Measurements from ENCODE around the gene SUPT20H. TPM values are rescaled to one million over a fixed set of nuclear protein-coding genes. Genes with fewer than 3 reads are reported as not detected.

Gene SUPT20H
- polyA plus RNA-seq, 3 donors = 24.7 to 39.8 (median 35.5) TPM

- intact Hi-C loops (cut with micrococcal nuclease) = no loop called here
- H2AFZ ChIP-seq (ENCODE audit: insufficient read depth, low read depth, low read length, poor library complexity, severe bottlenecking) = no peak overlapping the region
- no peak overlapping the region for H3K4me2 ChIP-seq (replicated peaks; ENCODE audit: extremely low read depth, low read length, poor library complexity, severe bottlenecking)
- H3K79me2 ChIP-seq (ENCODE audit: insufficient read depth, low read length) = no peaks in the 10 kb centered on the region
- no peaks in the 10 kb centered on the region for H3K9me3 Mint-ChIP-seq
- H3K9ac ChIP-seq (ENCODE audit: insufficient read depth, low read length, poor library complexity, severe bottlenecking) = no peak overlapping the region
- DNase-seq = no peak
- H3K27me3 ChIP-seq (ENCODE audit: control insufficient read depth in 2 of 2, insufficient read depth in 2 of 2, low read length in 2 of 2) = no peaks in the 10 kb centered on the region
- H3K36me3 Mint-ChIP-seq = peaks cover 66 to 78% of the 10 kb centered on the region in 2 donors
- H3K27ac ChIP-seq (ENCODE audit: low read depth in 1 of 2, low read length in 2 of 2) = no peak overlapping the region
- peaks cover 96 to 98% of the 10 kb centered on the region in 2 donors for H3K36me3 ChIP-seq (replicated peaks in 1 of 2; ENCODE audit: control insufficient read depth in 1 of 2, insufficient read depth in 2 of 2, low read length in 2 of 2)
- H3K4me1 ChIP-seq (ENCODE audit: control insufficient read depth in 1 of 2, insufficient read depth in 2 of 2, low read length in 2 of 2) = no peaks in the 10 kb centered on the region
- no peak overlapping the region for H3K4me3 ChIP-seq (replicated peaks in 1 of 3; ENCODE audit: low read depth in 2 of 3, low read length in 3 of 3)
- no peaks in the 10 kb centered on the region for H3K4me1 Mint-ChIP-seq
- WGBS (ENCODE audit: insufficient coverage) = no CpG with 5 or more reads among the region's 4 CpGs
- no peaks in the 10 kb centered on the region for H4K20me1 ChIP-seq (ENCODE audit: insufficient read depth, low read length)
- H3K27me3 Mint-ChIP-seq (ENCODE audit: low read depth in 3 of 3) = no peaks in the 10 kb centered on the region
- H3K27ac Mint-ChIP-seq = no peak overlapping the region
- no peak overlapping the region for H3K4me3 Mint-ChIP-seq
- no peaks in the 10 kb centered on the region for H3K9me3 ChIP-seq (replicated peaks in 1 of 2; ENCODE audit: control insufficient read depth in 1 of 2, insufficient read depth in 1 of 2, low read length in 2 of 2)
- no peak for TF ChIP-seq CTCF (IDR thresholded peaks at IDR 0.05)
Observed at GRCh38 chr13:37029617-37030016, 29.9 kb downstream of the SUPT20H start.

GRCh38 chr13:37027639-37028038, 31.8 kb downstream of the SUPT20H start:
- no peaks in the 10 kb centered on the region for H3K27me3 Mint-ChIP-seq (ENCODE audit: low read depth in 3 of 3)
- H3K9ac ChIP-seq (ENCODE audit: insufficient read depth, low read length, poor library complexity, severe bottlenecking) = no peak overlapping the region
- no peaks in the 10 kb centered on the region for H4K20me1 ChIP-seq (ENCODE audit: insufficient read depth, low read length)
- no peak overlapping the region for H3K4me3 ChIP-seq (replicated peaks in 1 of 3; ENCODE audit: low read depth in 2 of 3, low read length in 3 of 3)
- no peaks in the 10 kb centered on the region for H3K9me3 Mint-ChIP-seq
- H3K36me3 ChIP-seq (replicated peaks in 1 of 2; ENCODE audit: control insufficient read depth in 1 of 2, insufficient read depth in 2 of 2, low read length in 2 of 2) = peaks cover 96 to 99% of the 10 kb centered on the region in 2 donors
- no peak overlapping the region for H3K27ac ChIP-seq (ENCODE audit: low read depth in 1 of 2, low read length in 2 of 2)
- H3K79me2 ChIP-seq (ENCODE audit: insufficient read depth, low read length) = no peaks in the 10 kb centered on the region
- H3K4me2 ChIP-seq (replicated peaks; ENCODE audit: extremely low read depth, low read length, poor library complexity, severe bottlenecking) = no peak overlapping the region
- H3K4me3 Mint-ChIP-seq = no peak overlapping the region
- H3K9me3 ChIP-seq (replicated peaks in 1 of 2; ENCODE audit: control insufficient read depth in 1 of 2, insufficient read depth in 1 of 2, low read length in 2 of 2) = no peaks in the 10 kb centered on the region
- no peaks in the 10 kb centered on the region for H3K27me3 ChIP-seq (ENCODE audit: control insufficient read depth in 2 of 2, insufficient read depth in 2 of 2, low read length in 2 of 2)
- no peak for TF ChIP-seq CTCF (IDR thresholded peaks at IDR 0.05)
- WGBS (ENCODE audit: insufficient coverage) = no CpG with 5 or more reads among the region's 2 CpGs
- no peaks in the 10 kb centered on the region for H3K4me1 Mint-ChIP-seq
- H2AFZ ChIP-seq (ENCODE audit: insufficient read depth, low read depth, low read length, poor library complexity, severe bottlenecking) = no peak overlapping the region
- no peak overlapping the region for H3K27ac Mint-ChIP-seq
- intact Hi-C loops (cut with micrococcal nuclease) = no loop called here
- H3K4me1 ChIP-seq (ENCODE audit: control insufficient read depth in 1 of 2, insufficient read depth in 2 of 2, low read length in 2 of 2) = no peaks in the 10 kb centered on the region
- peaks cover 67 to 80% of the 10 kb centered on the region in 2 donors for H3K36me3 Mint-ChIP-seq
- no peak for DNase-seq
